Activated CD8-positive, alpha-beta memory T cell treated with anti-CD3 and anti-CD28 coated beads, Interleukin-2, amount 50 U/mL, for 48 hours (primary cell): ENCODE data around the gene HAUS5.

Experiments used
- DNase-seq: peaks from one replicate; pipeline ENCODE4 v3.0.0-alpha.2; 2020

The HAUS5 gene

DNA sequence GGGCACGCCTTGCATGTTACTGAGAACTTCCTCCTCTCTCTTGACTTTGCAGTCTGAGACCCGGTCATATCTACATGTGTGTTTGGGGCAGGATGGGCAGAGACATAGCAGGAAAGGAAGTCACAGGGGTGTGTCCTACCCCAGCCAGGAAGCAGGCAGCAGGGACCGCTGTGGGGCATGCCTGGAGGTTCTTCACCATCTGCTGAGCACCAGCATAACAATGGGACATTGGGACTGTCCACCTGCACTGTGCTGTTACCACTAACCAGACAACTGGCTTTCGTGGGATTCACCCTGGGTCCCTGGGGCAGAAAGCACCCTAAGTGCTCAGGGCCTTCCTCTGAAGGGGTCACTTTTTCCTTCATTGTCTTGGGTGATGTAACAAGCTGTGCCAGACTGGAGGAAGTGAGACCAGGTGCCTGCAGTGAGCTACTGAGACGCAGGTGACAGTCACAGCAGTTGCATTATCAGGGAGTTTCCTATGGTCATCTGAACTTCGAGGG is 2.6 kb upstream of the HAUS5 start:
- no peak for DNase-seq

DNA sequence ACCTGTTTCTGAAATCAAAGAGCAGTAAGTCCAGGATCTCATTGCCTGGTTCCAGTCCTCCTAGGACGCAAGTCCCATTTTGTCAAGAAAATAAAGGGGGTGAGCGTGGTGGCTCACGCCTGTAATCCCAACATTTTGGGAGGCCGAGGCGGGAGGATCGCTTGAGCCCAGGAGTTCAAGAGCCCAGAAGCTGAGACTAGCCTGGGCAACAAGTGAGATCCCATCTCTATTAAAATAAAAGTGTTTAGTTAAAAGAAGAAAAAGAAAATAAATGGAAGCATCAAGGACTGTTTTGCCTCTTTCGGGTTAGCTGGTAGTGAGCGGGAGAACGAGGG is 344 bp upstream of the HAUS5 start:
- no peak for DNase-seq

DNA sequence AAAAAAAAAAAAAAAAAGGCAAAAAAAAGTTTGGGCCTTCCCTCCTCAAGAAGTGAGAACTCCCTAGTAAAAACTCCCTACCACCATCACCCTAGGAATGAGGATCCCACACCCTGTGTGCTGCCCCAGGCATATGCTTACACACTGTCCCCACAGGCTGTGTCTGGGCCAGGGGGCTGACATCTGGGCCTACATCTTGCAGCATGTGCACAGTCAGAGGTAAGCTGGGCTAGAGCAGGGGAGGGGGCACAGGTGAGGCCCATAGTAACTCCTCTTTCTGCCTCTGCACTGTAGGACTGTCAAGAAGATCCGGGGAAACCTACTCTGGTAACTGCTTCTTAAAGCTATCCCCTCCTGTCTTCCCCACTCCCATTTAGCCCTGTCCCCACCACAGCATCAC is 1.0 kb downstream of the HAUS5 start:
- no peak for DNase-seq

DNA sequence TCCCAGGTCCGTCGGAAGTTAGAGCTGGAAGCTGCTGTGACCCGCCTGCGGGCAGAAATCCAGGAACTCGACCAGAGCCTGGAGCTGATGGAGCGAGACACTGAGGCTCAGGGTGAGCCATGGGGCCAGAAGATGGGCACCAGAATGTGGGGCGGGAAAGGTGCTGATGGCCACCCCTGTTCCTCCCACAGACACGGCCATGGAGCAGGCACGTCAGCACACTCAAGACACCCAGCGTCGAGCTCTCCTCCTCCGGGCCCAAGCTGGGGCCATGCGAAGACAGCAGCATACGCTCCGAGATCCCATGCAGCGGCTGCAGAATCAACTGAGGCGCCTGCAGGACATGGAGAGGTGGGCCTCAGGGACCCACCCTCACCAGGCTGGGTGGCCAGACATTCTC is 2.5 kb downstream of the HAUS5 start:
- DNase-seq = no peak

DNA sequence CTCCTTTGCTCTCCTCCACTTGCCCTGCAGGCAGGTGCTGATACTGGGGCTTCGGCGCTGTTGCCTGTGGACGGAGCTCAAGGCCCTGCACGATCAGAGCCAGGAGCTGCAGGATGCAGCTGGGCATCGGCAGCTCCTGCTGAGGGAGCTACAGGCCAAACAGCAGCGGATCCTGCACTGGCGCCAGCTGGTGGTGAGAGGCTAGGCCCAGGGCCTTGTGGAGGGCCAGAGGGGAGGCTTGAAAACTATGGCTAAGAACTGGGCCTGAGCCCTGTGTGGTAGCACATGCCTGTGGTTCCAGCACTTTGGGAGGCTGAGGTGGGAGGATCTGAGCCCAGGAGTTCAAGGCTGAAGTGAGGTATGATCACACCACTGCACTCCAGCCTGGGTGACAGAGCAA is 6.3 kb downstream of the HAUS5 start:
- DNase-seq = no peak

DNA sequence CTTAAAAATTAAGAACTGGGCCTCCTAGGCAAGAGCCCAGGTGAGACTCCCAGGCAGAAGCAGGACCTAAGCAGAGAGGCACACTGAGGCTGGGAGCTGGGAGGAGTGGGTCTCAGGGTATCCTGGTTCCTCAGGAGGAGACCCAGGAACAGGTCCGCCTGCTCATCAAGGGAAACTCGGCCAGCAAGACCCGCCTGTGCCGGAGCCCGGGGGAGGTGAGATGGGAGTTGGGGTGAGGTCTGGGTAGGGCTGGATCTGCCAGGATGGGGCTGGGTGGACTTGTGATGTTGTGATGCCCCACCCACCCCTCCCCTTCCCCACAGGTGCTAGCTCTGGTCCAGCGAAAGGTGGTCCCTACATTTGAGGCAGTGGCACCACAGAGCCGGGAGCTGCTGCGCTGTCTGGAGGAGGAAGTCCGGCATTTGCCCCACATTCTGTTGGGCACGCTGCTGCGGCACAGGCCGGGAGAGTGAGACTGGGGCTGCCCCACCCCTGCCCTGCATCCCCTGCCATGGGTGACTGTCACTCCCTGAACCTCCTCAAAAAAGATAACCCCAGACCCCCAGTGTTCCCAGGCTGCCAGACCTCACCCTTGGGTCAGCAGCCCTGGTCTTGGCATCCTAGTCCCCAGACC is 6.9 kb downstream of the HAUS5 start:
- no peak for DNase-seq

DNA sequence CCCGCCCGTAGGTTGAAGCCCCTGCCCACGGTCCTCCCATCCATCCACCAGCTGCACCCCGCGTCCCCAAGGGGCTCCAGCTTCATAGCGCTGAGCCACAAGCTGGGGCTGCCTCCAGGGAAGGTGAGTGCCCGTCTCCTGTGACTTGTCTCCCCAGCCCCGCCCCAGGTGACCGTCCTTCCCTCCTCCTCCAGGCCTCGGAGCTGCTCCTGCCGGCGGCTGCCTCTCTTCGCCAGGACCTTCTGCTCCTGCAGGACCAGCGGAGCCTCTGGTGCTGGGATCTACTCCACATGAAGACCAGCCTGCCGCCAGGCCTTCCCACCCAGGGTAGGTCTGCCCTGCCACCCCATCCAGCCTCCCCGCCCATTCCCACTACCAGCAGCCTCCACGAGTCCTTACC is 7.5 kb downstream of the HAUS5 start:
- DNase-seq = no peak

DNA sequence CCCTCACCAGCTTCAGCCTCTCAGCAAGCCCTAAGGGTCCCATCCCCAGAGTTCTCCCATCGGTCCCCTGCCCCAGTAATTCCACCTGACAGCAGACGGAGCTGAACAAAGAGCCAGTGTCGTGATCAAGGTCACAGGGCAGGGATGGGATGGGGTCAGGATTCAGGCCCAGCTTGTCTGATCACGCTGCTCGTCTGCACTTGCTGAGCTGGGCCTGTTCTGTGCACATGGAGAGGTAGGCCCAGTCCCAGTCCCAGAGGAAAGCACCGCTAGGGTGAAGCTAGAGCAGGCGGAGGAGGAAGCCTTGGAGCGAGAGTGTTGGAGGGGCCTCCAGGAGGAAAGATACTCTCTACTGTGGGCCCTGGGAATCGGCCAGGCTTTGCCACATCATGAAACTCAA is 9.2 kb downstream of the HAUS5 start:
- no peak for DNase-seq

DNA sequence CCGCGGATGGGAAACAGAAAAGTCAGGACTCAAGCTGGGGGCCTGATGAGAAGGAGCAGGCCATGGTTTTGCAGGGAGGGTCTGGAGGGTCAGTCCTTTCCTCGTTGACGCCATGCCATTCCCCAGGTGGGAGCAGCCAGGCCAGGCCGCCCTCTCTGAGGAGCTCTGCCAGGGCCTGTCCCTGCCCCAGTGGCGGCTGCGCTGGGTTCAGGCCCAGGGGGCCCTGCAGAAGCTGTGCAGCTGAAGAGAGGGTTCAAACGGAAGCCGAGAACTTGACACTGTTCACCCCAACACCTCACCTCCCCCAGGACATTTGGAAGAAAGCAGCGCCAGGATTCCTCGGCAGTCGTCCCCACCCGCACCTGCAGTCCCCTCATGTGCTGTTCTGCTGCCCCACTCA is 10.2 kb downstream of the HAUS5 start:
- no peak for DNase-seq

DNA sequence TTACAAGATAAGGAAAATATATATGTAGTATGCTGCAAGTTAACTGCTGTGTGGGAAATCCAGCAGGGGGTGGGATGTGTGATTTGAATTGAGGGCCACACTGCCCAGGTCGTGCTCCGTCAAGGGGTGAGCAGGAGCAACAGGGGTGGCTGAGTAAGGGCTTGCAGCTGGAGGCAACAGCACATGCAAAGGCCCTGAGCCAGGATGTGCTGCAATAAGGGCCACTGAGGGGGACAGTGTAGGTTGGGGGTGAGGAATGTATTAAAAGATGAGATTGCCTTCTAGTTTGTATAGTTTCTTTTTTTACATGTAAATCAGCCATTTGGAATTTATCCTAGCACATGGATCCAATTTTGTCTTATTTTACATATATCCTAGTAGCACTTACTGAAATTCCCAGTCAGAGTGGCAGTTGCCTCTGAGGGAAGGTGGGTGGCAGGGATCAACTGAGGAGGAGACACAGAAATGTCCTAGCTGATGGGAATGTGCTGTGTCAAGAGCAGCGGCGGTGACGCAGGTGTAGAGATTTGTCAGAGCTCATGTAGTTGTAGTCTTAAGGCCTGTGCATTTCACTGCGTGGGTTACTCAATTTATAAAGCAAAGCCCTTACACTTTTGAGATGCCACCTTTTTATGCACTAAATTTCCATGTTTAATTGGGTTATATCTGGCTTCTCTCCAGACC is 10.9 kb downstream of the HAUS5 start:
- DNase-seq = no peak

DNA sequence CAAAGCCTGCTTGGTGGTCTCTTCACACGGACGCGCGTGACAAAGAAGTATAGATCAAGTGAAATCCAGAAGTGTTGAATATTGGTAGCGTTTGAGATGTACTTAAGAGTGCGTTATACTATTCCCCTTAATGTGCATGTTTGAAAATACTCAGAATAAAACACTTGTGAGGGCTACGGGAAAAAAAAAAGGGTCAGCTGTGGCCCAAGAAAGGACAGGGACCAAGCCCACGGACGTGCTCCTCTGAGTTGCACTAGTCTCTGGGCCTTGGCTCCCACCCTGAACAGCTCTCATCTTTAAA is 15.7 kb downstream of the HAUS5 start:
- DNase-seq = no peak

DNA sequence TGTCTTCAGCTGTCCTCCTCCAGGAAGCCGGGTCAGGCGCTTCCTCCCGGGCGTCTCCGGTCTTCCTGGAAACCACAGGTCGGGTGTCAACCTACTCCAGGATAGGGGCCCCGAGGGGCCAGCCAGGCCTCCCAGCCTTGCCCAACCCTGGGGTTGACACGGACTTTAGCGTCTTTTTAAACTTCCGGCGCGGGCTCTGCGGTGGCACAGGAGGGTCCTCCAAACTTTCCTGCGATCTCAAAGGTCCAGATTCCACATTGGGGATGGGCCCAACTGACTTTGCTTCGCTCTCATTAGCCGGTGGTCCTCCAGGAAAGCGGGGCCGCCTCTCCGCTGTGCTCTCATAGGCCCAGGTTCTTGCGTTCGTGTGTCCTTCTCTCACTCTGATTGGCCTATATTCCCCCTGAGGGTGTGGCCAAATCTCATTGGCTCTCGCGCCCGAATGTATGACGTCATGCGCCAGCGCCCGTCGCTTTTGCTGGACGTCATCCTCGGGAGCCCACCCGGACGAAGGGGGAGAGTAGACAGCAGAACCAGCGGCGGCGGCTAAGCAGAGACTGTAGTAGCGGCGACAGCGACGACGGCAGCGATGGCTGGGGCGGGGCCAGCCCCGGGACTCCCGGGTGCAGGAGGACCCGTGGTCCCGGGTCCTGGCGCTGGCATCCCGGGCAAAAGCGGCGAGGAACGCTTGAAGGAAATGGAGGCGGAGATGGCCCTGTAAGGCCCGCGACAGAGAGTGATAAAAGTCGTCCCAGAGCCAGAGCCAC is 16.2 kb downstream of the HAUS5 start, which contains the start of gene RBM42:
Gene RBM42, plus strand, starts transcription at position 472 of the 767 bp plus-strand sequence. Its CDS starts 118 bp downstream, at position 590.
- DNase-seq = peak; percentile 100

DNA sequence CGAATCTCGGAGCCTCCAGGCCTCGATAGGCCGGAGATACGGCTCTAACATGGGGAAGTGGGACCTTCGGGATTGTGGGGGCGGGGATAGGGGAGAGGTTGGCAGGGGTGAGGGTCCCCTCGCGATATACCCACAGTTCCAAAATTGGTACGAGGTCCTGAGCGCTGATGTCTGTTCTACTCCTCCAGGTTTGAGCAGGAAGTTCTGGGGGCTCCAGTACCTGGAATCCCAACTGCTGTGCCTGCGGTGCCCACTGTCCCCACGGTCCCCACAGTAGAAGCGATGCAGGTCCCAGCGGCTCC is 16.7 kb downstream of the HAUS5 start:
- no peak for DNase-seq

DNA sequence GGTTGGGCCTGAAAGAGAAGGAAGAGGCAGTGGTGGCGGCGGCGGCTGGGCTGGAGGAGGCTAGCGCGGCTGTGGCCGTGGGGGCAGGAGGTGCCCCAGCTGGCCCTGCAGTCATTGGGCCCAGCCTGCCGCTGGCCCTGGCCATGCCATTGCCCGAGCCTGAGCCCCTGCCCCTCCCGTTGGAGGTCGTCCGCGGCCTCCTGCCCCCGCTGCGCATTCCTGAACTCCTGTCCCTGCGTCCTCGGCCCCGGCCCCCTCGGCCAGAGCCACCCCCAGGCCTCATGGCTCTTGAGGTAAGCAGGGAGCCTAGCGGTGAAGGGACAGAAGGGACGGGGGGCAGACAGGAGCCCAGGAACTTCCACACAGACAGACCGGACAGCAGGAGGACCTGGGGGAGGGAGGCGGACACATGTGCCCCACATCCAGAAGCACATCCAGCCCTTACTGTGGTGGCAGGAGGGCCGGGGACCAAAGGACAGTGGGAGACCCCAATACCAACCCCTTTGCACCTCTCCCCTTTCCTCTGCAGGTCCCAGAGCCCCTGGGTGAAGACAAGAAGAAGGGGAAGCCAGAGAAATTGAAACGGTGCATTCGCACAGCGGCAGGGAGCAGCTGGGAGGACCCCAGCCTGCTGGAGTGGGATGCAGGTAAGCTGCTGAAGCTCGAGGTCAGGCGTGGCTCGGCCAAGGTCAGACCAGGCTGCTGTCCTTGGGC is 21.3 kb downstream of the HAUS5 start:
- no peak for DNase-seq

DNA sequence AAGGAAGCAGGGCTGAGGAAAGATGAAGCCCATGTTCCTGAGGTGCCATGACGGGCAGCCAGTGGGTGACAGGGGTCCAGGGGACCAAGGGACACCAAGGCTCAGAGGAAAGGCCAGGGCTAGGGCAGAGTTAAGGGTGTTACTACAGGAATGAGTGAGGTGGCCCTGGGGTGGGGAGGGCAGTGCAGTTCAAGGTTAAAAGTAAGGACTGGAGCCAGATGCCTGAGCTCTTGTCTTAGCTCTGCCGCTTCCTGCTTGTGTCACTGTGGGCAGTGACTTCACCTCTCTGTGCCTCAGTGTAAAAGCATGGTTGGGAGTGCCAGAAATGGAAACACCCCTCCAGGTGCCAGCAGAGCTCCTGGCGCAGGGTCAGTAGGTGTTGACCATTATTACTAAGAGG is 24.1 kb downstream of the HAUS5 start:
- DNase-seq = no peak

DNA sequence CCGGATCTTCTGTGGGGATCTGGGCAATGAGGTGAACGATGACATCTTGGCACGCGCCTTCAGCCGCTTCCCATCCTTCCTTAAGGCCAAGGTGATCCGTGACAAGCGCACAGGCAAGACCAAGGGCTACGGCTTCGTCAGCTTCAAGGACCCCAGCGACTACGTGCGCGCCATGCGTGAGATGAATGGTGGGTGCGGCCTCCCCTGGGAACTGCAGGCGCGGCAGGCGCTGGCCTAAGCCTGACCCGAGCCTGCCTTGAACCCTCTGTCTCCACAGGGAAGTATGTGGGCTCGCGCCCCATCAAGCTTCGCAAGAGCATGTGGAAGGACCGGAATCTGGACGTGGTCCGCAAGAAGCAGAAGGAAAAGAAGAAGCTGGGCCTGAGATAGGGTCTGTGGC is 24.6 kb downstream of the HAUS5 start:
- no peak for DNase-seq

DNA sequence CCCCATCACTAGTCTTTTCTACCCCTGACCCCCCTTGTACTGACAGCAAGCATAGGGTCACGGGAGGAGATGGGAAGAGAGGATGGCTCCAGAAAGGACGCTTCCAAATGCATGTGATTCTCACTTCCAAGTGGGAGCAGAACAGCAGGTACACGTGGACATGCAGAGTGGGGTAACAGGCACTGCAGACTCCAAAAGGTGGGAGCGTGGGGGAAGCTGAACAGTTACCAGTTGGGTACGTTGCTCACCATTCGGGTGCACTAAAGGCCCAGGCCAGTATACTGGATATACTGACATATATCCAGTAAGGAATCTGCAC is 26.7 kb downstream of the HAUS5 start:
- no peak for DNase-seq

DNA sequence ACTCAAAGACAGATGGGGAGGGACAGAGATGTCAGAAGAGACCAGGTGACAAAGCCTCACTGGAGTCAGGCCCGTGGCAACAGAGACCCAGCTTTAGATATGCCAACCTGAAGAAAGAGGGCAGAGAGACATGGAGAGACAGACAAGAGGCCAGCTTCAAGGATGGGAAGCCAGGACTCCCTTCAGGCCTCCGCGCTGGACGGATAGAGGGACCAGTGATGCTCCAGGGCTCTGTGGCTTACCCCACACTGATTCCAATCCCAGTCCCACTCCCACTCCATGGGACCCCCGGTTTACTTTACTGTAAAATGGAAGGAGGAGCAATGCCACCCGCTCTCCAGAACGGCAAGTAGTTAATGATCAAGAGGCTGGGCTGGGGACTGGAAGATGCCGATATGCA is 27.3 kb downstream of the HAUS5 start:
- no peak for DNase-seq

DNA sequence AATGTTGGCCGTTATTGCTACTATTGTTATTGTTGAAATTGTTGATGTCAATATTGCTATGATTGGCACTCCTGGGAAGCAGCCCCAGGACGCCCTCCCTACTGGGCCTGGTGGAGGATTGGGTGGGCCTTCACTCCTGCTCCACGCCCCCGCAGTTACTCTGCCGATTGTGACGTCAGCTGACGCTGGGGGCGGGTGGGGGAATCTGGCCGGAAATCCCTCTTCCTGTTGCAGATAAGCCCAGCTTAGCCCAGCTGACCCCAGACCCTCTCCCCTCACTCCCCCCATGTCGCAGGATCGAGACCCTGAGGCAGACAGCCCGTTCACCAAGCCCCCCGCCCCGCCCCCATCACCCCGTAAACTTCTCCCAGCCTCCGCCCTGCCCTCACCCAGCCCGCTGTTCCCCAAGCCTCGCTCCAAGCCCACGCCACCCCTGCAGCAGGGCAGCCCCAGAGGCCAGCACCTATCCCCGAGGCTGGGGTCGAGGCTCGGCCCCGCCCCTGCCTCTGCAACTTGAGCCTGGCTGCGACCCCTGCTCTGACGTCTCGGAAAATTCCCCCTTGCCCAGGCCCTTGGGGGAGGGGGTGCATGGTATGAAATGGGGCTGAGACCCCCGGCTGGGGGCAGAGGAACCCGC is 29.1 kb downstream of the HAUS5 start, which contains the start of gene ETV2:
Gene ETV2, plus strand, starts transcription at position 231 of the 637 bp plus-strand sequence. CDS start 716 bp downstream, outside the sequence.
- peak; percentile 77 for DNase-seq

DNA sequence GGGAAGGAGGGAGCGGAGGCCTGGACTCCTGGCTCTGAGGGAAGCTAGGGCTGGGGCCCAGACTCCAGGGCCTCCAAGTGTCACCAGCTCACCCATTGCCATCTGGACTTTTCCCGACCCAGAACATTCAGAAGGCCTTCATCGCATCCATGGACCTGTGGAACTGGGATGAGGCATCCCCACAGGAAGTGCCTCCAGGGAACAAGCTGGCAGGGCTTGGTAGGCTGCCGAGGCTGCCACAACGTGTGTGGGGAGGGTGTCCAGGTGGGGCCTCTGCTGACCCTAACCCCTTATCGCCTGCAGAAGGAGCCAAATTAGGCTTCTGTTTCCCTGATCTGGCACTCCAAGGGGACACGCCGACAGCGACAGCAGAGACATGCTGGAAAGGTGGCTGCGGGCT is 29.8 kb downstream of the HAUS5 start:
- no peak for DNase-seq

DNA sequence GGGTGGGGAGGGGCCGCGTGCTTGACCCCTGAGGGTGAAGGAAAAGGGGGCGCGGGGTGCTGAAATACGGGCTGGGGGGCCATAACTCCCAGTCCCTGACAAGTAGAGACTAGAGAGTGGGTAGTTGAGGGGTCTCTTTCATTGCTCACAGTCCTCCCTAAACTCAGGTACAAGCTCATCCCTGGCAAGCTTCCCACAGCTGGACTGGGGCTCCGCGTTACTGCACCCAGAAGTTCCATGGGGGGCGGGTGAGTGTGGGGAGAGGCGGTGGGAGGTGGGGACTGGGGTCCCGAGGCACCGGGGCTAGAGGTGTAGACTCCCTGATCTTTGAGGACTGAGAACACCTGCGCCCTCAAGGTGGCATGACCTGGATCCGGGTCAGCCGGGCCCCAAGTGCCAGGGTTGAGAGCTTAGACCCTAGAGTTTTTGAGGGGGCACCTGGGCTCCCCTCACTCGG is 30.3 kb downstream of the HAUS5 start:
- DNase-seq = peak; percentile 66

DNA sequence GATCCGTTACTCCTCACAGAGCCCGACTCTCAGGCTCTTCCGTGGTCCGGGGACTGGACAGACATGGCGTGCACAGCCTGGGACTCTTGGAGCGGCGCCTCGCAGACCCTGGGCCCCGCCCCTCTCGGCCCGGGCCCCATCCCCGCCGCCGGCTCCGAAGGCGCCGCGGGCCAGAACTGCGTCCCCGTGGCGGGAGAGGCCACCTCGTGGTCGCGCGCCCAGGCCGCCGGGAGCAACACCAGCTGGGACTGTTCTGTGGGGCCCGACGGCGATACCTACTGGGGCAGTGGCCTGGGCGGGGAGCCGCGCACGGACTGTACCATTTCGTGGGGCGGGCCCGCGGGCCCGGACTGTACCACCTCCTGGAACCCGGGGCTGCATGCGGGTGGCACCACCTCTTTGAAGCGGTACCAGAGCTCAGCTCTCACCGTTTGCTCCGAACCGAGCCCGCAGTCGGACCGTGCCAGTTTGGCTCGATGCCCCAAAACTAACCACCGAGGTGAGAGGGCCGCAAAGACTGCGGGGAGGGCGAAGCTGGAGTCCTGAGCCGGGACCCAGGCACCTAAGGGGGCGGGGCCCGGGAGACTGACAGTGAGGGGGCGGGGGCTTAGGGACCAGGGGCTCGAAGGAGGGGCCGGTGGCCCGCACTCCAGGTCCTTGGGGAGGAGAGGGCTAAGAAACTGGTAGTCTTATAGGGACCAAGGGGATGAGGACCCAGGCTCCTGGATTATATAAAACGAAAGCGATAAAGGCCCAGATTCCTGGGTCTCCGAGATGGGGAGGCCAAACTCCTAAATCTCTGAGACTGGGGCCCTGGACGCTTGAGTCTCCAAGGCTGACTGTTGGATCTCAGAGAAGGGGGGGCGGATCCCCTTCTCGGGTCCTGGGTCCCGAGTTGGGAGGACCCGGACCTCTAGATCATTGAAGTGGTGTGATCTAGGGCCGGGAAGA is 31.0 kb downstream of the HAUS5 start:
- DNase-seq = peak; percentile 91
